ENCODE data around the gene MNS1.

DNA sequence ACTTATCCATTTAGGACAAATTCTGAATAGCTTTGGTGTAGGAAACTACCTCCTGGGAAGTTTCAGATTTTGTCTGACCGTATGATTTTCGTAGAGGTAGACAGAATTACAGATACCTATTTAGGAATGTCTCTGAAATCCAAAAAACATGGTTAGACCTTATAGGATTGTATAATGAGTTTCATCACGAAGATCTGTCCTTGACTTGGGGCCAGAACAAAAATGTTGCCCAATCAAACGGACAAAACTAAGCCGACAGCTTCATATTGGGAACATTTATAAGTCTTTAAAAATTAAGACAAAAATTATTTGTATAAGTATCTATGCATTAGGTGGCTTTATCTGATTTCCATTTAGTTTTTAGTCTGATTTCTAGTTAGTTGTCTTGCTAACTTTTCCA lies 32.6 kb downstream of the MNS1 start:
- TF ChIP-seq CTCF (IDR thresholded peaks at IDR 0.05; ENCODE audit: low read length) (no peak), EZH2 (IDR thresholded peaks at IDR 0.05; ENCODE audit: borderline replicate concordance, low read length) (no peak)
